ENCODE data around the gene EPB41.

GRCh38 chr1:28869952-28870351 lies 44.4 kb upstream of the EPB41 start:
- TF ChIP-seq NFYB (IDR thresholded peaks at IDR 0.05; ENCODE audit: extremely low read depth, insufficient read length) (no peak), ZNF263 (CRISPR knock-in tag; IDR thresholded peaks at IDR 0.05; ENCODE audit: borderline replicate concordance) (no peak), CTCF (IDR thresholded peaks at IDR 0.05 in 2 of 3, conservative IDR thresholded peaks at IDR 0.05 in 1 of 3; ENCODE audit: insufficient read depth in 2 of 3, low read depth in 1 of 3, low read length in 3 of 3) (no peak), MNT (conservative IDR thresholded peaks at IDR 0.05) (no peak), POLR2A (conservative IDR thresholded peaks at IDR 0.05) (no peak)
